Activated CD4-positive, alpha-beta memory T cell treated with anti-CD3 and anti-CD28 coated beads for 36 hours (primary cell): ENCODE data around the gene SLC2A1. TPM values are rescaled to one million over a fixed set of nuclear protein-coding genes. Genes with fewer than 3 reads are reported as not detected.

Experiments used
- CTCF ChIA-PET: fragments of 350-600 bp; sonication (Branson Sonifier 250); formaldehyde crosslinking; loops from one replicate; lab custom pipeline; 2021; ENCODE audit warnings: antibody characterized with exemption, inconsistent platforms; lab: Charles Lee
- POLR2A ChIA-PET: fragments of 350-600 bp; sonication (Branson Sonifier 250); formaldehyde crosslinking; loops from one replicate; lab custom pipeline; 2021; ENCODE audit warnings: antibody characterized with exemption; lab: Charles Lee
- DNase-seq: peaks from one replicate; pipeline ENCODE4 v3.0.0-alpha.2; 2020
- H3K27ac Mint-ChIP-seq: one replicate; pipeline ENCODE4 v1.8.0; 2021; ENCODE audit warnings: mixed read lengths
- H3K27me3 Mint-ChIP-seq: one replicate; pipeline ENCODE4 v1.8.0; 2021; ENCODE audit warnings: mixed read lengths
- H3K36me3 Mint-ChIP-seq: one replicate; pipeline ENCODE4 v1.8.0; 2021; ENCODE audit warnings: mixed read lengths
- H3K4me1 Mint-ChIP-seq: one replicate; pipeline ENCODE4 v1.8.0; 2021; ENCODE audit warnings: low read depth, mixed read lengths
- H3K4me3 Mint-ChIP-seq: one replicate; pipeline ENCODE4 v1.8.0; 2021; ENCODE audit warnings: mild to moderate bottlenecking, mixed read lengths
- H3K9me3 Mint-ChIP-seq: one replicate; pipeline ENCODE4 v1.8.0; 2021; ENCODE audit warnings: mixed read lengths
- intact Hi-C: fragments of 100-400 bp; cut with micrococcal nuclease; formaldehyde crosslinking; loops from one replicate; pipeline ENCODE4 v1.15.1; 2023
- total RNA-seq, 2 experiments: library from RNA; stranded (reverse); gene quantifications; one replicate each; pipeline ENCODE4 v1.2.3, GENCODE V29; 2021

SLC2A1 gene
- total RNA-seq, 2 experiments from 2014 or later = 67.6 to 73.6 TPM

GRCh38 chr1:42937836-42938644 lies 20.6 kb downstream of the SLC2A1 start:
- ChIA-PET CTCF (interaction anchor here (1.0 to 5.3 kb wide), 7 partner anchors 12 to 625 kb away, joined by 3 to 39 read pairs (median 5); no protein-coding TSS in a partner anchor), POLR2A (interaction anchor here (1.1 to 1.3 kb wide), 2 partner anchors 11 to 12 kb away, joined by 3 read pairs; no protein-coding TSS in a partner anchor)
- Mint-ChIP-seq H3K4me3 (no peak overlapping the region), H3K27me3 (no peaks in the 10 kb centered on the region), H3K4me1 (peaks cover 97% of the 10 kb centered on the region), H3K27ac (peak overlapping the region; percentile 95), H3K9me3 (no peaks in the 10 kb centered on the region), H3K36me3 (peaks cover 63% of the 10 kb centered on the region)
- no peak for DNase-seq
- intact Hi-C loops = loop anchor here (1.0 to 10.0 kb wide), 3 partner anchors 7 to 603 kb away; partner anchors contain the start of genes ELOVL1 and FOXJ3

DNA sequence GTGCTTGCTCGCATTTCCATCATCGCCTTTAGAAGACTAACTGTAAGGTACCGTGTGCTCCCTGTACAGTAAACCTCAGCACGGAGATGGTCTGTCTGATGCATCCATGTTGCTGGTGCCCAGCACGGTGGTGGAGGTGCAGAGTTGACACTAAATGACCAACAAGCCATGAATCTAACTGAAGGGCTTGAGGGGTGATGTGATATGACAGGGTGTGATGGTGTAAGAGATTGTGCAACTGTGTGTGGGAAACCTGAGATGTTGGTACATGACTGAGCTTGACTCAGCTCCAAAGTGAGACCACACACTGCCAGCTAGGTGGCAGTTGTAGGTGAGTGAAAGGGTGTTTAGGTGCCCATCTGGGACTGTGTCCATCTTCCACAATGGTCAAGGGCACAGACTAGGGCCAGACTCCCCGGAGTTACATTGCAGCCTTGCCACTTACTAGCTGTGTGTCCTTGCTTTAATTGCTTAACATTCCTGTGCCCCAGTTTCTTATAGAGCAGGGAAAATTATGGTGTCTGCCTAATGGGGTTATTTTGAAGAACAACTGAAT lies 21.4 kb downstream of the SLC2A1 start:
- intact Hi-C loops = loop anchor here (1.0 to 10.0 kb wide), 3 partner anchors 8 to 602 kb away; partner anchors contain the start of genes ELOVL1 and FOXJ3

GRCh38 chr1:42936309-42937078 lies 22.2 kb downstream of the SLC2A1 start:
- peaks cover 97% of the 10 kb centered on the region for H3K4me1 Mint-ChIP-seq
- peak overlapping the region; percentile 95 for H3K27ac Mint-ChIP-seq
- DNase-seq = peak; percentile 68
- ChIA-PET CTCF (interaction anchor here (1.1 to 5.3 kb wide), 6 partner anchors 13 to 623 kb away, joined by 3 to 39 read pairs (median 5); no protein-coding TSS in a partner anchor), POLR2A (interaction anchor here (1.1 to 1.7 kb wide), 6 partner anchors 9 to 22 kb away, joined by 3 to 6 read pairs (median 4); partner anchors contain the start of gene SLC2A1)
- intact Hi-C loops = loop anchor here (1.0 to 10.0 kb wide), 3 partner anchors 9 to 602 kb away; partner anchors contain the start of genes ELOVL1 and FOXJ3
- H3K4me3 Mint-ChIP-seq = peak overlapping the region; percentile 5
- H3K9me3 Mint-ChIP-seq = no peaks in the 10 kb centered on the region
- peaks cover 52% of the 10 kb centered on the region for H3K36me3 Mint-ChIP-seq
- no peaks in the 10 kb centered on the region for H3K27me3 Mint-ChIP-seq

More for the DNA sequence above, 21.4 kb downstream of the SLC2A1 start:
- H3K27me3 Mint-ChIP-seq = no peaks in the 10 kb centered on the region
- POLR2A ChIA-PET = interaction anchor here (1.1 to 1.3 kb wide), 4 partner anchors 10 to 21 kb away, joined by 3 to 4 read pairs (median 3); partner anchors contain the start of gene SLC2A1
- H3K27ac Mint-ChIP-seq = peak overlapping the region; percentile 95
- peak; percentile 62 for DNase-seq
- H3K9me3 Mint-ChIP-seq = no peaks in the 10 kb centered on the region
- no peak overlapping the region for H3K4me3 Mint-ChIP-seq
- CTCF ChIA-PET = interaction anchor here (0.7 to 5.3 kb wide), 7 partner anchors 13 to 624 kb away, joined by 3 to 39 read pairs (median 5); no protein-coding TSS in a partner anchor
- peaks cover 59% of the 10 kb centered on the region for H3K36me3 Mint-ChIP-seq
- peaks cover 97% of the 10 kb centered on the region for H3K4me1 Mint-ChIP-seq

- peaks cover 51% of the 10 kb centered on the region for H3K36me3 Mint-ChIP-seq
- H3K9me3 Mint-ChIP-seq = no peaks in the 10 kb centered on the region
- peak overlapping the region; percentile 95 for H3K27ac Mint-ChIP-seq
- DNase-seq = no peak
- H3K4me3 Mint-ChIP-seq = no peak overlapping the region
- ChIA-PET CTCF (interaction anchor here (1.1 to 5.3 kb wide), 3 partner anchors 12 to 138 kb away, joined by 3 to 39 read pairs (median 4); no protein-coding TSS in a partner anchor), POLR2A (interaction anchor here (1.2 to 1.7 kb wide), 3 partner anchors 14 to 20 kb away, joined by 3 to 6 read pairs (median 6); no protein-coding TSS in a partner anchor)
- H3K4me1 Mint-ChIP-seq = peaks cover 97% of the 10 kb centered on the region
- H3K27me3 Mint-ChIP-seq = no peaks in the 10 kb centered on the region
- intact Hi-C loops = loop anchor here (10.0 kb wide), 2 partner anchors 429 to 601 kb away; partner anchors contain the start of genes ELOVL1 and FOXJ3
Observed at GRCh38 chr1:42935971-42936308, 22.7 kb downstream of the SLC2A1 start.

GRCh38 chr1:42935313-42935895 lies 23.3 kb downstream of the SLC2A1 start:
- no peaks in the 10 kb centered on the region for H3K27me3 Mint-ChIP-seq
- ChIA-PET CTCF (interaction anchor here (1.1 to 5.3 kb wide), 3 partner anchors 12 to 138 kb away, joined by 3 to 39 read pairs (median 4); no protein-coding TSS in a partner anchor), POLR2A (interaction anchor here (1.2 to 1.7 kb wide), 3 partner anchors 15 to 21 kb away, joined by 3 to 6 read pairs (median 6); no protein-coding TSS in a partner anchor)
- H3K27ac Mint-ChIP-seq = peak overlapping the region; percentile 98
- H3K4me3 Mint-ChIP-seq = no peak overlapping the region
- H3K9me3 Mint-ChIP-seq = no peaks in the 10 kb centered on the region
- DNase-seq = no peak
- peaks cover 98% of the 10 kb centered on the region for H3K4me1 Mint-ChIP-seq
- intact Hi-C loops = loop anchor here (10.0 kb wide), 2 partner anchors 429 to 601 kb away; partner anchors contain the start of genes ELOVL1 and FOXJ3
- peaks cover 53% of the 10 kb centered on the region for H3K36me3 Mint-ChIP-seq

DNA sequence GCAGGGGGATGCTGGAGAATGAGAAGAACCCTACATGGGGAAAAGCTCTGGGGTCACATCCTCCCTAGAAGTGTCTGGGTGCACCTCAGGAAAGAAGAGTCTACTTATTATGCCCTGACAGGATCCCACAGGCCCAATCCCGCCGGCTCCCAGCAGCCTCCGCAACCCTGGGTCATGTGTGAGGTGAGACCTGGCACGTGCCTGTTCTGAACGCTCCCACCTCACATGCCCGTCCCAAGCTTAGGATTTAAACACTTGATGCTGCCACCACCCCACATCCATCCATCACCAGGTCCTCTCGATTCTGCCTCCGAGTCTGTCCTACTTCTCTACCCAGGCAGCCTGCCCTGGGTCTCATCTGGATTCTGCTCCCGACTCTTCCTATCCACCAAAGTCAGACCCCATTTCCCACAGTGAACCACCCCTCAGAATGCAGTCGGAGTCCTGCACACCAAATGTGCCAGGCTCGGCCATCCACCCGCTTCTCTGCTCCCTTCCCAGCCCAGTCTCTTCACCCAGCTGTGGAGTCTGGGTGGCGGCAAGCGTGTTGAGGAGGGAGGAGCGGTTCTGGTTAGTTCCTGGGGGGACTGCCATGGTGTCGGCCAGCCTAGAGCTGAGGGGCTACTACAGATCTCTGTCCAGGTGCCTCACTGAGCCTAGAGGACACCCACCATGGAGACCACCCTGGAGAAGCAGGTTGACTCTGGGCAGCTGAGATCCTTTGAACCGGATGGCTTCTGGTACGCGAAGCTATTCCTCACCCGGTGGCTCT lies 23.9 kb downstream of the SLC2A1 start:
- intact Hi-C loops = loop anchor here (10.0 kb wide), 2 partner anchors 430 to 600 kb away; partner anchors contain the start of genes ELOVL1 and FOXJ3
- Mint-ChIP-seq H3K4me1 (peaks cover 96% of the 10 kb centered on the region), H3K36me3 (peaks cover 54% of the 10 kb centered on the region), H3K27me3 (no peaks in the 10 kb centered on the region), H3K4me3 (no peak overlapping the region), H3K27ac (peak overlapping the region; percentile 98), H3K9me3 (no peaks in the 10 kb centered on the region)
- POLR2A ChIA-PET = interaction anchor here (1.0 to 1.4 kb wide), 4 partner anchors 10 to 23 kb away, joined by 3 to 6 read pairs (median 3); no protein-coding TSS in a partner anchor
- peak; percentile 7 for DNase-seq
- CTCF ChIA-PET = interaction anchor here (1.1 to 5.3 kb wide), 3 partner anchors 11 to 139 kb away, joined by 3 to 39 read pairs (median 4); no protein-coding TSS in a partner anchor

- ChIA-PET POLR2A (interaction anchor here (1.0 to 1.1 kb wide), 2 partner anchors 9 to 24 kb away, joined by 3 read pairs; no protein-coding TSS in a partner anchor), CTCF (interaction anchor here (5.3 kb wide), 1 partner anchor 10 kb away, joined by 39 read pairs; no protein-coding TSS in a partner anchor)
- Mint-ChIP-seq H3K4me1 (peaks cover 88% of the 10 kb centered on the region), H3K36me3 (peaks cover 59% of the 10 kb centered on the region), H3K4me3 (no peak overlapping the region), H3K9me3 (no peaks in the 10 kb centered on the region), H3K27ac (peak overlapping the region; percentile 98), H3K27me3 (no peaks in the 10 kb centered on the region)
- peak; percentile 8 for DNase-seq
- intact Hi-C loops = loop anchor here (10.0 kb wide), 2 partner anchors 431 to 599 kb away; partner anchors contain the start of genes ELOVL1 and FOXJ3
Observed at GRCh38 chr1:42933610-42934491, 24.8 kb downstream of the SLC2A1 start.

DNA sequence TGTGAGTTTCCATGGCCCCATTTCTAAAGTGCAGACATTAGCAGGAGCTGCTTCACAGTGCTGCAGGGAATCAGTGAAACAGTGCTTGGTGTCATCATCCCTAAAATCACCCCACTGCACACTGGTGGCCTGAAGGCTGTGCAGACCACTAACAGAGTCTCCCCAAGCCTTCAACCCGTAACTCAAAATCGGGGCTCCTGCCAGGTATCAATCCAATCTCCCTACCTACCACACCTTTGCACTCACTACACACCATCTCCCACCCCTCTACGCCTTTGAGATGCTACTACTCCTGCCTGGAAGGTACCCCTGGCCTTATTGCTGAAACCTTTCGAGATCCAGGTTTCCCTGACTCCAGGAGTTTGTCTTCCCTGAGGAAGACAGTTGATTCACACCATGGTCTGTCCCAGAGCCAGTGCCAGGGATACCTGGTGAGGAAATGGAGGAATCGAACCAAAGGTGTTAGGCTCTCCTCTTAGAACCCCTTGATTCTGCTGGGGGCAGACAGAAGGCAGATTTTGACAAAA lies 25.5 kb downstream of the SLC2A1 start:
- Mint-ChIP-seq H3K27me3 (no peaks in the 10 kb centered on the region), H3K27ac (peak overlapping the region; percentile 98), H3K36me3 (peaks cover 59% of the 10 kb centered on the region), H3K9me3 (no peaks in the 10 kb centered on the region), H3K4me3 (no peak overlapping the region), H3K4me1 (peaks cover 81% of the 10 kb centered on the region)
- CTCF ChIA-PET = interaction anchor here (1.6 to 2.2 kb wide), 2 partner anchors 23 to 140 kb away, joined by 3 to 21 read pairs; no protein-coding TSS in a partner anchor
- POLR2A ChIA-PET = interaction anchor here (1.9 kb wide), 1 partner anchor 21 kb away, joined by 6 read pairs; no protein-coding TSS in a partner anchor
- intact Hi-C loops = loop anchor here (10.0 kb wide), 2 partner anchors 432 to 598 kb away; partner anchors contain the start of genes ELOVL1 and FOXJ3
- DNase-seq = peak; percentile 7
